Activated T-cell treated with anti-CD3 and anti-CD28 coated beads for 1 hour (primary cell): ENCODE measurements around the gene PDE1A.

ENCODE experiments used
- DNase-seq: peaks from one replicate; pipeline ENCODE4 v3.0.0-alpha.2; 2020; ENCODE audit warnings: low read depth

Gene PDE1A

GRCh38 chr2:182128821-182129707 is 297.8 kb downstream of the PDE1A start:
- no peak for DNase-seq

- DNase-seq, result no peak
Observed at GRCh38 chr2:182117196-182117595, 309.6 kb downstream of the PDE1A start.

- DNase-seq, result no peak
Observed at GRCh38 chr2:182116774-182117173, 310.1 kb downstream of the PDE1A start.

GRCh38 chr2:182115258-182115657 is 311.6 kb downstream of the PDE1A start:
- no peak for DNase-seq

- DNase-seq, result no peak
Observed at GRCh38 chr2:182113334-182113733, 313.5 kb downstream of the PDE1A start.

GRCh38 chr2:182110347-182110746 is 316.5 kb downstream of the PDE1A start:
- DNase-seq, result no peak

- DNase-seq, result no peak
Observed at GRCh38 chr2:182103526-182103925, 323.3 kb downstream of the PDE1A start.

- DNase-seq, result no peak
Observed at GRCh38 chr2:182101263-182101662, 325.6 kb downstream of the PDE1A start.

GRCh38 chr2:182098648-182099047 is 328.2 kb downstream of the PDE1A start:
- DNase-seq, result no peak

- no peak for DNase-seq
Observed at GRCh38 chr2:182097571-182098164, 329.2 kb downstream of the PDE1A start.

GRCh38 chr2:182090486-182090885 is 336.4 kb downstream of the PDE1A start:
- no peak for DNase-seq
